H9 (cell line): ENCODE measurements around the gene ASB4. TPM values are rescaled to one million over a fixed set of nuclear protein-coding genes. Genes with fewer than 3 reads are reported as not detected.

ENCODE experiments used
- DNase-seq: peaks from one replicate; pipeline ENCODE4 v3.0.0-alpha.2; 2017
- H2AFZ ChIP-seq: one replicate; pipeline ENCODE4 v1.6.1; 2013; ENCODE audit warnings: mild to moderate bottlenecking, low read length, control low read depth, moderate library complexity
- H2AK5ac ChIP-seq: 2 replicates; pipeline ENCODE4 v1.6.1; 2013; ENCODE audit warnings: low read length, control low read depth, mixed read lengths; ENCODE audit not compliant: insufficient read length
- H2BK120ac ChIP-seq: one replicate; pipeline ENCODE4 v1.6.1; 2013; ENCODE audit warnings: low read depth, mild to moderate bottlenecking, low read length, control low read depth, inconsistent platforms; ENCODE audit not compliant: poor library complexity, severe bottlenecking
- H2BK12ac ChIP-seq: 2 replicates; pipeline ENCODE4 v1.6.1; 2013; ENCODE audit warnings: low read length, control low read depth, mixed read lengths, low read depth; ENCODE audit not compliant: insufficient read length
- H2BK15ac ChIP-seq: 2 replicates; pipeline ENCODE4 v1.6.1; 2013; ENCODE audit warnings: low read depth, low read length, control low read depth
- H2BK20ac ChIP-seq: one replicate; pipeline ENCODE4 v1.6.1; 2013; ENCODE audit warnings: low read depth, mild to moderate bottlenecking, low read length, control low read depth, inconsistent platforms; ENCODE audit not compliant: poor library complexity, severe bottlenecking
- H2BK5ac ChIP-seq: 2 replicates; pipeline ENCODE4 v1.6.1; 2013; ENCODE audit warnings: low read length, control low read depth, mixed read lengths; ENCODE audit not compliant: insufficient read length
- H3K14ac ChIP-seq: 2 replicates; pipeline ENCODE4 v1.6.1; 2013; ENCODE audit warnings: low read length, control low read depth; ENCODE audit not compliant: insufficient read depth
- H3K18ac ChIP-seq: 2 replicates; pipeline ENCODE4 v1.6.1; 2013; ENCODE audit warnings: low read depth, mild to moderate bottlenecking, mixed read lengths, low read length, control low read depth; ENCODE audit not compliant: insufficient read length
- H3K23ac ChIP-seq: 2 replicates; pipeline ENCODE4 v1.6.1; 2013; ENCODE audit warnings: low read length, control low read depth, mixed read lengths, low read depth; ENCODE audit not compliant: insufficient read length
- H3K23me2 ChIP-seq: 2 replicates; pipeline ENCODE4 v1.6.1; 2013; ENCODE audit warnings: low read depth, mild to moderate bottlenecking, mixed read lengths, low read length, control low read depth; ENCODE audit not compliant: insufficient read length, poor library complexity, severe bottlenecking
- H3K27ac ChIP-seq: 2 replicates; pipeline ENCODE4 v1.5.1; 2013; ENCODE audit warnings: low read length, control low read depth, mixed read lengths, low read depth; ENCODE audit not compliant: insufficient read length
- H3K27me3 ChIP-seq: 2 replicates; pipeline ENCODE4 v1.6.1; 2013; ENCODE audit warnings: low read length, control low read depth, inconsistent platforms; ENCODE audit not compliant: insufficient read depth
- H3K4ac ChIP-seq: 2 replicates; pipeline ENCODE4 v1.6.1; 2013; ENCODE audit warnings: low read depth, mild to moderate bottlenecking, control low read depth, inconsistent platforms, low read length, moderate library complexity
- H3K4me1 ChIP-seq: 2 replicates; pipeline ENCODE4 v1.6.1; 2013; ENCODE audit warnings: low read length, control low read depth, inconsistent platforms; ENCODE audit not compliant: insufficient read depth
- H3K4me2 ChIP-seq: 2 replicates; pipeline ENCODE4 v1.6.1; 2013; ENCODE audit warnings: low read length, control low read depth, mixed read lengths; ENCODE audit not compliant: insufficient read length, insufficient read depth
- H3K56ac ChIP-seq: 2 replicates; pipeline ENCODE4 v1.6.1; 2013; ENCODE audit warnings: low read depth, mild to moderate bottlenecking, mixed read lengths, low read length, control low read depth; ENCODE audit not compliant: insufficient read length
- H3K79me1 ChIP-seq: 2 replicates; pipeline ENCODE4 v1.6.1; 2013; ENCODE audit warnings: low read depth, mild to moderate bottlenecking, moderate library complexity, low read length, control low read depth, inconsistent platforms; ENCODE audit not compliant: insufficient read depth, poor library complexity, severe bottlenecking
- H3K79me2 ChIP-seq: 2 replicates; pipeline ENCODE4 v1.6.1; 2013; ENCODE audit warnings: low read length, control low read depth, inconsistent platforms; ENCODE audit not compliant: insufficient read depth
- H3K9ac ChIP-seq: 2 replicates; pipeline ENCODE4 v1.6.1; 2013; ENCODE audit warnings: low read length, control low read depth, mixed read lengths; ENCODE audit not compliant: insufficient read length; ENCODE audit errors: extremely low read depth
- H3K9me3 ChIP-seq: one replicate; pipeline ENCODE4 v1.6.1; 2013; ENCODE audit warnings: low read depth, low read length, inconsistent platforms; ENCODE audit not compliant: control insufficient read depth
- H3T11ph ChIP-seq: one replicate; pipeline ENCODE4 v1.6.1; 2013; ENCODE audit warnings: mild to moderate bottlenecking, low read length, control low read depth, inconsistent platforms
- H4K20me1 ChIP-seq: one replicate; pipeline ENCODE4 v1.6.1; 2013; ENCODE audit not compliant: control insufficient read depth, insufficient read length, insufficient read depth
- H4K5ac ChIP-seq: 2 replicates; pipeline ENCODE4 v1.6.1; 2013; ENCODE audit warnings: low read depth, mild to moderate bottlenecking, mixed read lengths, low read length, control low read depth; ENCODE audit not compliant: insufficient read length
- H4K8ac ChIP-seq: replicated peaks from 2 replicates; pipeline ENCODE4 v1.6.1; 2013; ENCODE audit warnings: low read length, control low read depth, mixed read lengths, low read depth; ENCODE audit not compliant: insufficient read length
- H4K91ac ChIP-seq: 2 replicates; pipeline ENCODE4 v1.6.1; 2013; ENCODE audit warnings: low read depth, mild to moderate bottlenecking, moderate library complexity, mixed read lengths, low read length, control low read depth; ENCODE audit not compliant: insufficient read length
- H3K27ac Mint-ChIP-seq, 3 experiments: 2 replicates in 2 of 3; 3 replicates in 1 of 3; pipeline ENCODE4 v1.8.0; 2020 to 2021; ENCODE audit warnings: mixed read lengths in 3 of 3, mild to moderate bottlenecking in 1 of 3, moderate library complexity in 1 of 3
- H3K27me3 Mint-ChIP-seq: 2 replicates; pipeline ENCODE4 v1.8.0; 2021; ENCODE audit warnings: low read depth, mild to moderate bottlenecking, moderate library complexity, mixed read lengths
- H3K36me3 Mint-ChIP-seq, 3 experiments: 2 replicates in 2 of 3; 3 replicates in 1 of 3; pipeline ENCODE4 v1.8.0; 2020 to 2021; ENCODE audit warnings: low read depth in 3 of 3, mixed read lengths in 3 of 3; ENCODE audit not compliant: insufficient read depth in 1 of 3
- H3K4me1 Mint-ChIP-seq, 2 experiments: 2 replicates each; pipeline ENCODE4 v1.8.0; 2020; ENCODE audit warnings: mixed read lengths in 2 of 2
- H3K4me3 Mint-ChIP-seq, 2 experiments: 2 replicates in 1 of 2; 3 replicates in 1 of 2; pipeline ENCODE4 v1.8.0; 2020 to 2021; ENCODE audit warnings: mild to moderate bottlenecking in 2 of 2, mixed read lengths in 2 of 2, moderate library complexity in 1 of 2
- H3K9me3 Mint-ChIP-seq, 2 experiments: 2 replicates in 1 of 2; 3 replicates in 1 of 2; pipeline ENCODE4 v1.8.0; 2020; ENCODE audit warnings: mild to moderate bottlenecking in 2 of 2, mixed read lengths in 2 of 2, moderate library complexity in 1 of 2
- CTCF ChIP-seq: fragments of 200-600 bp; sonication (generic); conservative IDR thresholded peaks from 3 replicates; pipeline ENCODE4 v1.8.0; 2021; ENCODE audit warnings: antibody characterized with exemption, mild to moderate bottlenecking
- WGBS: extraction: QIAGEN DNeasy Blood & Tissue Kit; methylation state at CpG from one replicate; pipeline ENCODE4 v1.1.7; 2013; ENCODE audit warnings: missing lambda C conversion rate, low lambda C conversion rate, mixed read lengths; ENCODE audit not compliant: insufficient read length; ENCODE audit errors: extremely low coverage; 5-methylcytosine and 5-hydroxymethylcytosine counted together
- total RNA-seq: library from RNA; stranded (reverse); gene quantifications from 2 replicates; pipeline ENCODE4 v1.2.1, GENCODE V29; 2021

ASB4 gene
- total RNA-seq, 1 experiment from 2014 or later, result not detected

- Histone ChIP-seq H3K27ac (no peak overlapping the region), H4K8ac (no peak overlapping the region), H2BK20ac (no peak overlapping the region), H2AFZ (no peak overlapping the region), H4K91ac (no peak overlapping the region), H4K20me1 (no peaks in the 10 kb centered on the region), H3K79me2 (no peaks in the 10 kb centered on the region), H2BK120ac (no peak overlapping the region), H3K23me2 (no peaks in the 10 kb centered on the region), H3K4ac (no peak overlapping the region), H3K4me2 (no peak overlapping the region), H3K79me1 (no peaks in the 10 kb centered on the region), H3K56ac (no peak overlapping the region), H3K9me3 (no peaks in the 10 kb centered on the region), H3K4me1 (no peaks in the 10 kb centered on the region), H2BK15ac (no peak overlapping the region), H3K23ac (no peak overlapping the region), H2AK5ac (no peak overlapping the region), H2BK12ac (no peak overlapping the region), H3T11ph (no peak overlapping the region), H2BK5ac (no peak overlapping the region), H3K27me3 (no peaks in the 10 kb centered on the region), H3K9ac (no peak overlapping the region), H3K18ac (no peak overlapping the region), H3K14ac (no peak overlapping the region), H4K5ac (no peak overlapping the region)
- Mint-ChIP-seq H3K9me3 (no peaks in the 10 kb centered on the region), H3K4me1 (peaks cover 5 to 7% of the 10 kb centered on the region in 2 experiments; a peak in 3 of 4 replicates), H3K4me3 (no peak overlapping the region), H3K36me3 (no peaks in the 10 kb centered on the region), H3K27ac (no peak overlapping the region), H3K27me3 (no peaks in the 10 kb centered on the region; the same call in 1 of the 2 replicates)
- TF ChIP-seq CTCF, result no peak
- WGBS, result no CpG with 5 or more reads among the region's 3 CpGs
- no peak for DNase-seq
These were observed 98.3 kb downstream of the ASB4 start for GRCh38 chr7:95583834-95584621.
